Tibial nerve (tissue), 4 donors: Measurements from ENCODE around the gene SLC25A33.

Experiments
- EP300 ChIP-seq, 2 donors: sonication (generic); formaldehyde crosslinking; IDR thresholded peaks; one replicate each; pipeline ENCODE4 v1.6.1; 2017; ENCODE audit warnings: antibody characterized with exemption in 2 of 2, mild to moderate bottlenecking in 1 of 2
- TF ChIP-seq, protein P1 (sequence below), 5 experiments: fragments of 200-600 bp in 3 of 5; fragments of 450-650 bp in 2 of 5; sonication (generic) in 3 of 5; IDR thresholded peaks; one replicate each; pipeline ENCODE4 v1.5.1; 2016 to 2019; ENCODE audit warnings: antibody characterized with exemption in 5 of 5, mild to moderate bottlenecking in 3 of 5, moderate library complexity in 2 of 5

DNA sequence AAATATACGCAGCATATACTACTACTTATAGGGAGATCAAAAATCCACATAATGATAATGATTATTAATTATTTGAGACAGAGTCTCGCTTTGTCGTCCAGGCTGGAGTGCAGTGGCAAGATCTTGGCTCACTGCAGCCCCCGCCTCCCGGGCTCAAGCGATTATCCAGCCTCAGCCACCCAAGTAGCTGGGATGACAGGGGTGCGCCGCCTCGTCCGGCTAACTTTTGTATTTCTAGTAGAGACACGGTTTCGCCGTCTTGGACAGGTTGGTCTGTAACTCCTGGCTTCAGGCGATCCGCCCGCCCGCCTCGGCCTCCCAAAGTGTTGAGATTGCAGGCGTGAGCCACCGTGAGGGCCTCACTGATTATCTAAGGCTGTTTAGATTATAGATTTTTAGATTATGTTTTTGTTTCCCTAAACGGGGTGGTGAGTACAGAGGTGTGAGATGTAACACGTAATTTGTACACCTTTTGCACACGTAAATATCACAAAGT lies 548 bp upstream of the SLC25A33 start:
- TF ChIP-seq, protein P1, sequence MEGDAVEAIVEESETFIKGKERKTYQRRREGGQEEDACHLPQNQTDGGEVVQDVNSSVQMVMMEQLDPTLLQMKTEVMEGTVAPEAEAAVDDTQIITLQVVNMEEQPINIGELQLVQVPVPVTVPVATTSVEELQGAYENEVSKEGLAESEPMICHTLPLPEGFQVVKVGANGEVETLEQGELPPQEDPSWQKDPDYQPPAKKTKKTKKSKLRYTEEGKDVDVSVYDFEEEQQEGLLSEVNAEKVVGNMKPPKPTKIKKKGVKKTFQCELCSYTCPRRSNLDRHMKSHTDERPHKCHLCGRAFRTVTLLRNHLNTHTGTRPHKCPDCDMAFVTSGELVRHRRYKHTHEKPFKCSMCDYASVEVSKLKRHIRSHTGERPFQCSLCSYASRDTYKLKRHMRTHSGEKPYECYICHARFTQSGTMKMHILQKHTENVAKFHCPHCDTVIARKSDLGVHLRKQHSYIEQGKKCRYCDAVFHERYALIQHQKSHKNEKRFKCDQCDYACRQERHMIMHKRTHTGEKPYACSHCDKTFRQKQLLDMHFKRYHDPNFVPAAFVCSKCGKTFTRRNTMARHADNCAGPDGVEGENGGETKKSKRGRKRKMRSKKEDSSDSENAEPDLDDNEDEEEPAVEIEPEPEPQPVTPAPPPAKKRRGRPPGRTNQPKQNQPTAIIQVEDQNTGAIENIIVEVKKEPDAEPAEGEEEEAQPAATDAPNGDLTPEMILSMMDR (IDR thresholded peaks at IDR 0.05): no peak
- TF ChIP-seq EP300 (IDR thresholded peaks at IDR 0.05): no peak
